DND-41 (cell line): ENCODE data around the gene ACOT13.

Experiments
- ATAC-seq: fragments of 200-7000 bp; cut with Tn5 transposase; 3 replicates; pipeline ENCODE4 v1.9.1; 2021; ENCODE audit warnings: low read depth; ENCODE audit not compliant: insufficient read depth
- DNase-seq: peaks from one replicate; pipeline ENCODE4 v3.0.0-alpha.2; 2020
- H2AFZ ChIP-seq: 2 replicates; pipeline ENCODE4 v1.6.0; 2012; ENCODE audit warnings: low read depth, low read length
- H3K27ac ChIP-seq: 2 replicates; pipeline ENCODE4 v1.5.1; 2012; ENCODE audit warnings: low read length, inconsistent platforms
- H3K27me3 ChIP-seq: fragments of 200-600 bp; sonication (generic); 2 replicates; pipeline ENCODE4 v1.6.0; 2012; ENCODE audit warnings: low read length, mild to moderate bottlenecking, inconsistent platforms; ENCODE audit not compliant: insufficient read depth, poor library complexity
- H3K36me3 ChIP-seq: 2 replicates; pipeline ENCODE4 v1.5.1; 2012; ENCODE audit warnings: low read length, inconsistent platforms; ENCODE audit not compliant: insufficient read depth
- H3K4me1 ChIP-seq: 2 replicates; pipeline ENCODE4 v1.5.1; 2012; ENCODE audit warnings: mild to moderate bottlenecking, low read length; ENCODE audit not compliant: insufficient read depth
- H3K4me2 ChIP-seq: 2 replicates; pipeline ENCODE4 v1.6.0; 2012; ENCODE audit warnings: mild to moderate bottlenecking, moderate library complexity, low read length, inconsistent platforms; ENCODE audit not compliant: insufficient read depth
- H3K4me3 ChIP-seq, 2 experiments: fragments of 200-600 bp in 1 of 2; shearing (Covaris generic) in 1 of 2; 2 replicates each; pipeline ENCODE4 v1.5.1; 2012 to 2016; ENCODE audit warnings: inconsistent platforms in 2 of 2, low read length in 2 of 2, mild to moderate bottlenecking in 2 of 2, low read depth in 1 of 2, moderate library complexity in 1 of 2
- H3K79me2 ChIP-seq: 2 replicates; pipeline ENCODE4 v1.6.0; 2012; ENCODE audit warnings: low read length, inconsistent platforms; ENCODE audit not compliant: insufficient read depth
- H3K9ac ChIP-seq: 2 replicates; pipeline ENCODE4 v1.6.0; 2012; ENCODE audit warnings: low read depth, mild to moderate bottlenecking, inconsistent platforms, low read length, moderate library complexity
- H3K9me3 ChIP-seq: 2 replicates; pipeline ENCODE4 v1.5.1; 2012; ENCODE audit warnings: low read length, moderate library complexity, mild to moderate bottlenecking, inconsistent platforms; ENCODE audit not compliant: insufficient read depth, severe bottlenecking
- H4K20me1 ChIP-seq: 2 replicates; pipeline ENCODE4 v1.6.0; 2012; ENCODE audit warnings: low read length; ENCODE audit not compliant: insufficient read depth
- EZH2 ChIP-seq: IDR thresholded peaks from 3 replicates; pipeline ENCODE4 v1.6.1; 2012; ENCODE audit warnings: borderline replicate concordance, low read depth, mild to moderate bottlenecking, moderate library complexity, low read length, inconsistent platforms; ENCODE audit not compliant: severe bottlenecking
- TF ChIP-seq, protein P1 (sequence below): IDR thresholded peaks from 2 replicates; pipeline ENCODE4 v1.5.1; 2012; ENCODE audit warnings: borderline replicate concordance, low read length, moderate library complexity, mild to moderate bottlenecking; ENCODE audit not compliant: poor library complexity, severe bottlenecking; ENCODE audit errors: extremely low read depth

The ACOT13 gene

DNA sequence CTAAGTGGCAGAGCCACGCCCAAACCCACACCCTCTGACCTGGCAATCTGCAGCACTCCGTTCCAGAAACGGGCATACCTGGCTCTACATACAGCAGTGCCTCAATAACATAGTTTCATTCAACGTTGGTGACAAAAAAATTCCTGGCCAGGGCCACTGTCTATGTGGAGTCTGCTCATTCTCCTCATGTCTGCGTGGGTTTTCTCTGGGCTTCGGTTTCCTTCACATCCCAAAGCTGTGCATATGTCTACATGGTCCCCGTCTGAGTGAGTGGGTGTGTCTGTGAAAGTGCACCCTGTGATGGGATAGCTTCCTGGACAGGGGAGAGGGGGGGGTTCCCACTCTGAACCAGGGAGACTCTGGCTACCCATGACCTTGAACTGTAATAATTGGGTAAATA, 23.0 kb upstream of the ACOT13 start:
- peaks cover 17% of the 10 kb centered on the region for H3K4me1 ChIP-seq
- no peak for TF ChIP-seq EZH2
- TF ChIP-seq, protein P1, sequence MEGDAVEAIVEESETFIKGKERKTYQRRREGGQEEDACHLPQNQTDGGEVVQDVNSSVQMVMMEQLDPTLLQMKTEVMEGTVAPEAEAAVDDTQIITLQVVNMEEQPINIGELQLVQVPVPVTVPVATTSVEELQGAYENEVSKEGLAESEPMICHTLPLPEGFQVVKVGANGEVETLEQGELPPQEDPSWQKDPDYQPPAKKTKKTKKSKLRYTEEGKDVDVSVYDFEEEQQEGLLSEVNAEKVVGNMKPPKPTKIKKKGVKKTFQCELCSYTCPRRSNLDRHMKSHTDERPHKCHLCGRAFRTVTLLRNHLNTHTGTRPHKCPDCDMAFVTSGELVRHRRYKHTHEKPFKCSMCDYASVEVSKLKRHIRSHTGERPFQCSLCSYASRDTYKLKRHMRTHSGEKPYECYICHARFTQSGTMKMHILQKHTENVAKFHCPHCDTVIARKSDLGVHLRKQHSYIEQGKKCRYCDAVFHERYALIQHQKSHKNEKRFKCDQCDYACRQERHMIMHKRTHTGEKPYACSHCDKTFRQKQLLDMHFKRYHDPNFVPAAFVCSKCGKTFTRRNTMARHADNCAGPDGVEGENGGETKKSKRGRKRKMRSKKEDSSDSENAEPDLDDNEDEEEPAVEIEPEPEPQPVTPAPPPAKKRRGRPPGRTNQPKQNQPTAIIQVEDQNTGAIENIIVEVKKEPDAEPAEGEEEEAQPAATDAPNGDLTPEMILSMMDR = no peak
- no peak overlapping the region for H3K9ac ChIP-seq
- peaks cover 17% of the 10 kb centered on the region for H3K27me3 ChIP-seq
- no peaks in the 10 kb centered on the region for H3K36me3 ChIP-seq
- DNase-seq (no peak), ATAC-seq (no peak)
- H3K9me3 ChIP-seq = no peaks in the 10 kb centered on the region
- H3K4me3 ChIP-seq = no peak overlapping the region
- no peak overlapping the region for H3K27ac ChIP-seq
- no peaks in the 10 kb centered on the region for H3K79me2 ChIP-seq
- no peak overlapping the region for H3K4me2 ChIP-seq
- no peak overlapping the region for H2AFZ ChIP-seq
- no peaks in the 10 kb centered on the region for H4K20me1 ChIP-seq

DNA sequence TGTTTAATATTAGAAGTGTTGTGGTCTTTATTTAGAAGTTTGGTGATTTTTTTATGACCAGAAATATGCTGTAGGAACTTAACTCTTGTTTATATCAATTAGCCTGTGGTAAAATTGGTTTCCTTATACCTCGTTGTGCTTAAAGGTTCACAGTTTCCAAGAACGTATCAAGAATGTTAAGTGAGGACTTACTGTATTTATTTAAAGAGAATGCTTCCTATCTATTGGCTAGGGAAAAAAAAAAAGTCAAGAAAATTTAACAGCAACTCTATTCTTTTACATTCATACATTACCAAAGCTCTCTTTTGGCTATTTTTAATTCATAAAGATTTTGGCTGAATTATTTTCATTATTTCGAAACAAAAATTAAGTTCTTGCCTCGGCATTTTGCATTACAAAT, 22.5 kb upstream of the ACOT13 start:
- H4K20me1 ChIP-seq = no peaks in the 10 kb centered on the region
- H3K4me3 ChIP-seq = 0 out of 4 replicates have a peak overlapping the region, but pooled peaks of 1 of the 2 experiments have one; percentile 10
- H2AFZ ChIP-seq = no peak overlapping the region
- no peak for ATAC-seq
- no peak overlapping the region for H3K27ac ChIP-seq
- H3K79me2 ChIP-seq = no peaks in the 10 kb centered on the region
- H3K36me3 ChIP-seq = no peaks in the 10 kb centered on the region
- no peak overlapping the region for H3K9ac ChIP-seq
- peaks cover 17% of the 10 kb centered on the region for H3K27me3 ChIP-seq
- H3K4me1 ChIP-seq = peaks cover 17% of the 10 kb centered on the region
- TF ChIP-seq EZH2 = no peak
- TF ChIP-seq, protein P1 = no peak
- no peaks in the 10 kb centered on the region for H3K9me3 ChIP-seq
- no peak for DNase-seq
- H3K4me2 ChIP-seq = no peak overlapping the region

DNA sequence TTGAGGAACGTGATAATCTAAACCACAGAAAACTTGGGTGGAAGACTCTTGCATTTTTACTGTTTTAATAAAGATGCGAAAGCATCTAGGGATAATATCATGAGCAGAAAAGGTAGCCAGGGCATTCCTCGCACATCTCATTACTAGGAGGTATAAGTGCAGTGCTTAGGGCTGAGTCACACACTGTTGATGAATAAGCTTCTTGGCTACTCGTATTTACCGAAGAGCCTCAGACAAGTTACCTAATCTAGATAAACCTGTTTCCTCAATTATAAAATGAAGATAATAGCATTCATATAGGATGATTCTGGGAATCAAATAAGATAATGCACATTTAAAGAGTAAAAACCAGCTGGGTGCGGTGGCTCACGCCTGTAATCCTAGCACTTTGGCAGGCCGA, 20.1 kb upstream of the ACOT13 start:
- DNase-seq = no peak
- Histone ChIP-seq H3K4me3 (peak overlapping the region in 1 of 2 experiments; percentile 63; a peak in 2 of 4 replicates), H3K4me2 (peak overlapping the region; percentile 97), H3K27ac (no peak overlapping the region), H3K9me3 (no peaks in the 10 kb centered on the region), H3K36me3 (peaks cover 19% of the 10 kb centered on the region), H3K9ac (no peak overlapping the region), H3K79me2 (no peaks in the 10 kb centered on the region), H4K20me1 (no peaks in the 10 kb centered on the region), H3K27me3 (peaks cover 17% of the 10 kb centered on the region), H2AFZ (peak overlapping the region; percentile 74), H3K4me1 (peaks cover 17% of the 10 kb centered on the region)
- ATAC-seq = no peak
- TF ChIP-seq, protein P1 = no peak
- TF ChIP-seq EZH2 = no peak

DNA sequence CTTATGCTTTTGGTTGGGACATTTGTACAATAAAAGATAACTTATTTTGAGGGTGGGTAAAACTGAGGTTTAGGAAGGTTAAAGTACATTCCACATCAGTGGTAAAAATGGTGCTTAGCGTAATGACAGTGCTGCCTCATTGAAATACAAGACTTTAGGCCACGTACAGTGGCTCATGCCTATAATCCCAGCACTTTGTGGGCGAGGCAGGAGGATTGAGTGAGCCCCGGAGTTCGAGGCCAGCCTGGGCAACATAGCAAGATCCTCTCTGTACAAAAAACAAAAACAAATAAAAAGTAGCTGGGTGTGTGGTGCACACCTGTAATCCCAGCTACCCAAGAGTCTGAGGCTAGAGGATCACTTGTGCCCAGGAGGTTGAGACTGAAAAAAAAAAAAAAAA, 18.6 kb upstream of the ACOT13 start:
- ATAC-seq (no peak), DNase-seq (no peak)
- no peak for TF ChIP-seq EZH2
- TF ChIP-seq, protein P1 = no peak
- Histone ChIP-seq H3K9me3 (no peaks in the 10 kb centered on the region), H3K4me2 (no peak overlapping the region), H3K27me3 (peaks cover 17% of the 10 kb centered on the region), H3K9ac (no peak overlapping the region), H3K4me1 (peaks cover 17% of the 10 kb centered on the region), H3K4me3 (no peak overlapping the region), H4K20me1 (no peaks in the 10 kb centered on the region), H3K27ac (no peak overlapping the region), H3K79me2 (no peaks in the 10 kb centered on the region), H2AFZ (no peak overlapping the region), H3K36me3 (peaks cover 33% of the 10 kb centered on the region)
